Right lobe of liver (tissue), 6 donors: ENCODE data around the gene HDAC6. TPM values are rescaled to one million over a fixed set of nuclear protein-coding genes. Genes with fewer than 3 reads are reported as not detected.

ENCODE experiments used
- ATAC-seq, 4 donors: fragments of 200-7000 bp; cut with Tn5 transposase; one replicate each; pipeline ENCODE4 v1.9.1; 2020; ENCODE audit warnings: mild to moderate bottlenecking in 4 of 4, moderate library complexity in 4 of 4
- DNase-seq, 3 donors: peaks; one replicate each; pipeline ENCODE4 v3.0.0-alpha.2; 2020
- H3K27ac ChIP-seq, 3 donors: fragments of 200-600 bp; one replicate each; pipeline ENCODE4 v1.8.0; 2022
- H3K27me3 ChIP-seq, 2 donors: fragments of 200-600 bp; one replicate each; pipeline ENCODE4 v1.8.0; 2022
- H3K36me3 ChIP-seq, 4 donors: fragments of 200-600 bp; sonication (generic) in 1 of 4; one replicate each; pipeline versions ENCODE4 v1.5.1 to v1.8.0; 2017 to 2022; ENCODE audit warnings: control low read depth in 1 of 4
- H3K4me1 ChIP-seq, 4 donors: fragments of 200-600 bp; sonication (generic) in 1 of 4; one replicate each; pipeline versions ENCODE4 v1.5.1 to v1.8.0; 2017 to 2022; ENCODE audit warnings: control low read depth in 1 of 4
- H3K4me3 ChIP-seq, 3 donors: fragments of 200-600 bp; one replicate each; pipeline ENCODE4 v1.8.0; 2022
- H3K9me3 ChIP-seq, 4 donors: fragments of 200-600 bp; sonication (generic) in 1 of 4; one replicate each; pipeline versions ENCODE4 v1.5.1 to v1.8.0; 2017 to 2022; ENCODE audit warnings: control low read depth in 1 of 4
- POLR2A ChIP-seq: fragments of 450-650 bp; IDR thresholded peaks from one replicate; pipeline ENCODE4 v1.6.1; 2017; ENCODE audit warnings: antibody characterized with exemption, mild to moderate bottlenecking
- WGBS: methylation state at CpG from one replicate; pipeline ENCODE4 v1.1.6; 2018; ENCODE audit warnings: low coverage, low lambda C conversion rate; ENCODE audit not compliant: insufficient coverage; ENCODE audit errors: missing lambda C conversion rate; 5-methylcytosine and 5-hydroxymethylcytosine counted together
- intact Hi-C, 2 donors: fragments of 100-400 bp; cut with DNase I; formaldehyde crosslinking; loops; one replicate each; pipeline versions ENCODE4 v1.11.2 to v1.14.1; 2022
- total RNA-seq, 6 experiments: library from RNA; depleted of rRNA in 2 of 6; stranded (reverse); fragments of >200 nt in 2 of 6; fragmentation: NEBNext Ultra II Directional in 3 of 6; extraction: Animal tissue kit (Norgen Biotek cat#: 25700) in 3 of 6; gene quantifications; one replicate each; pipeline versions ENCODE4 v1.1.0 to v1.2.4, GENCODE V29; 2016 to 2023
- TF ChIP-seq, protein P1 (sequence below), 4 donors: fragments of 200-600 bp in 3 of 4; fragments of 450-650 bp in 1 of 4; IDR thresholded peaks; one replicate each; pipeline versions ENCODE4 v1.5.1 to v1.8.0; 2016 to 2022; ENCODE audit warnings: antibody characterized with exemption in 4 of 4, mild to moderate bottlenecking in 2 of 4
- donor health status: DM: no; HTN: yes; CAD: no.
- donor health status: DM: no; HTN: no; CAD: no.
- donor health status: DM: no; HTN: no; CAD: no.
- donor health status: DM: no; HTN: yes; CAD: no.
- donor health status: DM: no; HTN: yes; CAD: no.

HDAC6 gene
- total RNA-seq, 6 experiments from 2014 or later, result 84.4 to 173 (median 136) TPM

- Histone ChIP-seq H3K4me3 (no peak overlapping the region), H3K36me3 (no peaks in the 10 kb centered on the region), H3K4me1 (no peaks in the 10 kb centered on the region), H3K27ac (no peak overlapping the region), H3K27me3 (no peaks in the 10 kb centered on the region), H3K9me3 (no peaks in the 10 kb centered on the region)
- no peak for ATAC-seq
- intact Hi-C loops, result no loop called here
- TF ChIP-seq POLR2A, result no peak
- TF ChIP-seq, protein P1, sequence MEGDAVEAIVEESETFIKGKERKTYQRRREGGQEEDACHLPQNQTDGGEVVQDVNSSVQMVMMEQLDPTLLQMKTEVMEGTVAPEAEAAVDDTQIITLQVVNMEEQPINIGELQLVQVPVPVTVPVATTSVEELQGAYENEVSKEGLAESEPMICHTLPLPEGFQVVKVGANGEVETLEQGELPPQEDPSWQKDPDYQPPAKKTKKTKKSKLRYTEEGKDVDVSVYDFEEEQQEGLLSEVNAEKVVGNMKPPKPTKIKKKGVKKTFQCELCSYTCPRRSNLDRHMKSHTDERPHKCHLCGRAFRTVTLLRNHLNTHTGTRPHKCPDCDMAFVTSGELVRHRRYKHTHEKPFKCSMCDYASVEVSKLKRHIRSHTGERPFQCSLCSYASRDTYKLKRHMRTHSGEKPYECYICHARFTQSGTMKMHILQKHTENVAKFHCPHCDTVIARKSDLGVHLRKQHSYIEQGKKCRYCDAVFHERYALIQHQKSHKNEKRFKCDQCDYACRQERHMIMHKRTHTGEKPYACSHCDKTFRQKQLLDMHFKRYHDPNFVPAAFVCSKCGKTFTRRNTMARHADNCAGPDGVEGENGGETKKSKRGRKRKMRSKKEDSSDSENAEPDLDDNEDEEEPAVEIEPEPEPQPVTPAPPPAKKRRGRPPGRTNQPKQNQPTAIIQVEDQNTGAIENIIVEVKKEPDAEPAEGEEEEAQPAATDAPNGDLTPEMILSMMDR (IDR thresholded peaks at IDR 0.05), result no peak
- no peak for DNase-seq
- WGBS, result 55% methylated on average over 4 of the region's 11 CpGs
Measured at GRCh38 chrX:48791063-48791820, 10.6 kb upstream of the HDAC6 start.

DNA sequence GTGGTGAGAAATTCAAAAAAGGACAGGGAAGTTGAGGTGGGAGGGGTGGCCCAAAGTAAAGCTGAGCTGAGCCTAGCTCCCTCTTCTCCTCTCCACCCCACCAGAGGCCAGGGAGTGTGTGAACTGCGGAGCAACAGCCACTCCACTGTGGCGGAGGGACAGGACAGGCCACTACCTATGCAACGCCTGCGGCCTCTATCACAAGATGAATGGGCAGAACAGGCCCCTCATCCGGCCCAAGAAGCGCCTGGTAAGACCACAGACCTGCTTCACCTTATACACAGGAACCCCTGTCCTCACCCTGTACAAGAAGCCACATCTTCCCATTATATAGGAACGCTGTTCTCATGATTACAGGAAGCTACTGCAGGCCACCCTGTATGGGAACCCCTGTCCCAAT, 9.6 kb upstream of the HDAC6 start:
- H3K4me3 ChIP-seq, result no peak overlapping the region
- intact Hi-C loops, result no loop called here
- ATAC-seq (no peak), DNase-seq (no peak)
- H3K27ac ChIP-seq, result no peak overlapping the region
- no peaks in the 10 kb centered on the region for H3K9me3 ChIP-seq
- 50% methylated on average over 1 of the region's 7 CpGs for WGBS
- TF ChIP-seq, protein P1 (IDR thresholded peaks at IDR 0.05), result no peak
- no peak for TF ChIP-seq POLR2A
- no peaks in the 10 kb centered on the region for H3K4me1 ChIP-seq
- no peaks in the 10 kb centered on the region for H3K36me3 ChIP-seq
- H3K27me3 ChIP-seq, result no peaks in the 10 kb centered on the region

- no peak for DNase-seq
- TF ChIP-seq, protein P1 (IDR thresholded peaks at IDR 0.05), result no peak
- no peak for TF ChIP-seq POLR2A
- ATAC-seq, result no peak
- Histone ChIP-seq H3K9me3 (no peaks in the 10 kb centered on the region), H3K4me3 (no peak overlapping the region), H3K27me3 (no peaks in the 10 kb centered on the region), H3K27ac (no peak overlapping the region), H3K4me1 (no peaks in the 10 kb centered on the region), H3K36me3 (no peaks in the 10 kb centered on the region)
- intact Hi-C loops, result no loop called here
- WGBS, result 100% methylated on average over 1 of the region's 4 CpGs
Measured at GRCh38 chrX:48793935-48794334, 7.9 kb upstream of the HDAC6 start.

DNA sequence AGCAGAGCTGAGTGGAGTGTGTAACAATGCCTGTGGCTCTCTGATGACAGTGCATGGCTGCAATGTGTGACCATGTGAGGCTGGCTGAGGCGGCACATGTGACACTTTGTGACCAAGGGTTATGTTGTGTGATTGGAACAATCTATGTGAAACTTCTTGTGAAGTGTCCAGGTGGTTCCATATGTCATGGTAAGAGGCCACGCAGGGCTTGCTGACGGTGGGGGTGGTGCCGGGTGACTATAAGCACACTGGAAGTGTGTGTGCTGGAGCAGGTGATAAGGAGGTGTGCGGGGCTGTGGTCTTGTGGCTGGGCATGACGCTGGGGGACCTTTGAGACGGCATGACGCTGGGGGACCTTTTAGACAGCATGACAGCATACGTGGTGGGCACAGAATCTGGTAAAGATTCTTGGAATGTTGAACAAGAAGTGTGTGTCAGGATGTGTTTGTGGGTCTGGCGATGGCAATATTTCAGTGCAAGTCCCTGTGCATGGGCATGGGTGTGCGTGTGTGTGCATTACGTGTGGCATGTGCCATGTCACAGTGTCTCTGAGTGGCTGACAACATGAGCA, 7.4 kb upstream of the HDAC6 start:
- ATAC-seq, result no peak
- no peak for TF ChIP-seq POLR2A
- TF ChIP-seq, protein P1 (IDR thresholded peaks at IDR 0.05), result no peak
- H3K4me3 ChIP-seq, result no peak overlapping the region

More for the DNA sequence above, 7.4 kb upstream of the HDAC6 start:
- Histone ChIP-seq H3K36me3 (no peaks in the 10 kb centered on the region), H3K27ac (no peak overlapping the region), H3K9me3 (no peaks in the 10 kb centered on the region), H3K27me3 (no peaks in the 10 kb centered on the region), H3K4me1 (no peaks in the 10 kb centered on the region)
- intact Hi-C loops, result no loop called here
- DNase-seq, result no peak
- WGBS, result 64% methylated on average over 5 of the region's 12 CpGs
